ENCODE data around the gene TMEM132C.

GRCh38 chr12:128684352-128684751 lies 417.4 kb downstream of the TMEM132C start:
- no peak for TF ChIP-seq CTCF (IDR thresholded peaks at IDR 0.05)
- no peak for TF ChIP-seq POLR2A (IDR thresholded peaks at IDR 0.05)
- no peak for TF ChIP-seq EP300 (IDR thresholded peaks at IDR 0.05)
